Measurements from ENCODE around the gene NR1H3.

The NR1H3 gene

DNA sequence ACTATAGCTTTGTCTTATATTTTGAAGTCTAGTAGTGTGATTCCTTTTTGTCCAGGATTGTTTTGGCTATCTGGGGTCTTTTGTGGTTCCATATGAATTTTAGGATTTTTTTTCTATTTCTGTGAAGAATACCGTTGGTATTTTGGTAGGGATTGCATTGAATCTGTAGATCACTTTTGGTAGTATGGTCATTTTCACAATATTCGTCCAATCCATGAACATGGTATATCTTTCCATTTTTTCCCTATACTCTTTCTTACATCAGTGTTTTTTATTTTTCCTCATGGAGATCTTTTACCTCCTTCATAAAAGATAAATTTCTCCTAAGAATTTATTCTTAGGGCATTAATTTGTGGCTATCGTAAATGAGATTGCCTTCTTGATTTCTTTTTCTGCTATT is 41.3 kb downstream of the NR1H3 start:
- TF ChIP-seq TCF12 (IDR thresholded peaks at IDR 0.05; ENCODE audit: low read depth) (no peak), NFIC (IDR thresholded peaks at IDR 0.05) (no peak), FOXM1 (IDR thresholded peaks at IDR 0.05; ENCODE audit: borderline replicate concordance, low read depth) (no peak), TAF1 (IDR thresholded peaks at IDR 0.05; ENCODE audit: low read depth) (no peak), EP300 (IDR thresholded peaks at IDR 0.05; ENCODE audit: borderline replicate concordance) (no peak), RAD21 (IDR thresholded peaks at IDR 0.05; ENCODE audit: low read depth) (no peak), CREB1 (IDR thresholded peaks at IDR 0.05; ENCODE audit: low read depth) (no peak), YY1 (IDR thresholded peaks at IDR 0.05; ENCODE audit: low read depth) (no peak), EGR1 (IDR thresholded peaks at IDR 0.05) (no peak), CEBPB (IDR thresholded peaks at IDR 0.05) (no peak)
- TF ChIP-seq, protein P1, sequence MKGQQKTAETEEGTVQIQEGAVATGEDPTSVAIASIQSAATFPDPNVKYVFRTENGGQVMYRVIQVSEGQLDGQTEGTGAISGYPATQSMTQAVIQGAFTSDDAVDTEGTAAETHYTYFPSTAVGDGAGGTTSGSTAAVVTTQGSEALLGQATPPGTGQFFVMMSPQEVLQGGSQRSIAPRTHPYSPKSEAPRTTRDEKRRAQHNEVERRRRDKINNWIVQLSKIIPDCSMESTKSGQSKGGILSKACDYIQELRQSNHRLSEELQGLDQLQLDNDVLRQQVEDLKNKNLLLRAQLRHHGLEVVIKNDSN (IDR thresholded peaks at IDR 0.05) = no peak
- TF ChIP-seq, protein P2, sequence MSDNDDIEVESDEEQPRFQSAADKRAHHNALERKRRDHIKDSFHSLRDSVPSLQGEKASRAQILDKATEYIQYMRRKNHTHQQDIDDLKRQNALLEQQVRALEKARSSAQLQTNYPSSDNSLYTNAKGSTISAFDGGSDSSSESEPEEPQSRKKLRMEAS (IDR thresholded peaks at IDR 0.05) = no peak
- TF ChIP-seq, protein P3, sequence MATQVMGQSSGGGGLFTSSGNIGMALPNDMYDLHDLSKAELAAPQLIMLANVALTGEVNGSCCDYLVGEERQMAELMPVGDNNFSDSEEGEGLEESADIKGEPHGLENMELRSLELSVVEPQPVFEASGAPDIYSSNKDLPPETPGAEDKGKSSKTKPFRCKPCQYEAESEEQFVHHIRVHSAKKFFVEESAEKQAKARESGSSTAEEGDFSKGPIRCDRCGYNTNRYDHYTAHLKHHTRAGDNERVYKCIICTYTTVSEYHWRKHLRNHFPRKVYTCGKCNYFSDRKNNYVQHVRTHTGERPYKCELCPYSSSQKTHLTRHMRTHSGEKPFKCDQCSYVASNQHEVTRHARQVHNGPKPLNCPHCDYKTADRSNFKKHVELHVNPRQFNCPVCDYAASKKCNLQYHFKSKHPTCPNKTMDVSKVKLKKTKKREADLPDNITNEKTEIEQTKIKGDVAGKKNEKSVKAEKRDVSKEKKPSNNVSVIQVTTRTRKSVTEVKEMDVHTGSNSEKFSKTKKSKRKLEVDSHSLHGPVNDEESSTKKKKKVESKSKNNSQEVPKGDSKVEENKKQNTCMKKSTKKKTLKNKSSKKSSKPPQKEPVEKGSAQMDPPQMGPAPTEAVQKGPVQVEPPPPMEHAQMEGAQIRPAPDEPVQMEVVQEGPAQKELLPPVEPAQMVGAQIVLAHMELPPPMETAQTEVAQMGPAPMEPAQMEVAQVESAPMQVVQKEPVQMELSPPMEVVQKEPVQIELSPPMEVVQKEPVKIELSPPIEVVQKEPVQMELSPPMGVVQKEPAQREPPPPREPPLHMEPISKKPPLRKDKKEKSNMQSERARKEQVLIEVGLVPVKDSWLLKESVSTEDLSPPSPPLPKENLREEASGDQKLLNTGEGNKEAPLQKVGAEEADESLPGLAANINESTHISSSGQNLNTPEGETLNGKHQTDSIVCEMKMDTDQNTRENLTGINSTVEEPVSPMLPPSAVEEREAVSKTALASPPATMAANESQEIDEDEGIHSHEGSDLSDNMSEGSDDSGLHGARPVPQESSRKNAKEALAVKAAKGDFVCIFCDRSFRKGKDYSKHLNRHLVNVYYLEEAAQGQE (IDR thresholded peaks at IDR 0.05; ENCODE audit: low read depth) = no peak

DNA sequence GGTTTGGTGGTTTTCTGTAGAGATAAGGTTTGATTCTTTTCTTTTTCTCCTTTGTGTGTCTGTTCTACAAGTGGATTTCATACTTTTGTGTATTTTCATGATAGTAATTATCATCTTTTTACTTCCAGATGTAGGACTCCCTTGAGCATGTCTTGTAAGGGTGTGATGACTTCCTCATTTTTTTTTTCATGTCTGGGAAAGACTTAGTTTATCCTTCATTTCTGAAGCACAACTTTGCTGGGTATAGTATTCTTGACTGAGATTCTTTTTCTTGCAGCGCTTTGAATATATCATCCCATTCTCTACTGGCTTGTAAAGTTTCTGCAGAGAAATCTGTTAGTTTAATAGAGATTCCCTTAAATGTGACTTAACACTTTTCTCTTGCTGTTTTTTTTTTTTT is 45.1 kb downstream of the NR1H3 start:
- TF ChIP-seq CREB1 (IDR thresholded peaks at IDR 0.05; ENCODE audit: low read depth) (no peak), TAF1 (IDR thresholded peaks at IDR 0.05; ENCODE audit: low read depth) (no peak), EP300 (IDR thresholded peaks at IDR 0.05; ENCODE audit: borderline replicate concordance) (no peak), TCF12 (IDR thresholded peaks at IDR 0.05; ENCODE audit: low read depth) (no peak), EGR1 (IDR thresholded peaks at IDR 0.05) (no peak), ZBTB7A (IDR thresholded peaks at IDR 0.05; ENCODE audit: low read depth) (no peak), TEAD4 (IDR thresholded peaks at IDR 0.05) (no peak), NFIC (IDR thresholded peaks at IDR 0.05) (no peak), CEBPB (IDR thresholded peaks at IDR 0.05) (no peak)
- TF ChIP-seq, protein P1 (IDR thresholded peaks at IDR 0.05) = no peak
- TF ChIP-seq, protein P2 (IDR thresholded peaks at IDR 0.05) = no peak

DNA sequence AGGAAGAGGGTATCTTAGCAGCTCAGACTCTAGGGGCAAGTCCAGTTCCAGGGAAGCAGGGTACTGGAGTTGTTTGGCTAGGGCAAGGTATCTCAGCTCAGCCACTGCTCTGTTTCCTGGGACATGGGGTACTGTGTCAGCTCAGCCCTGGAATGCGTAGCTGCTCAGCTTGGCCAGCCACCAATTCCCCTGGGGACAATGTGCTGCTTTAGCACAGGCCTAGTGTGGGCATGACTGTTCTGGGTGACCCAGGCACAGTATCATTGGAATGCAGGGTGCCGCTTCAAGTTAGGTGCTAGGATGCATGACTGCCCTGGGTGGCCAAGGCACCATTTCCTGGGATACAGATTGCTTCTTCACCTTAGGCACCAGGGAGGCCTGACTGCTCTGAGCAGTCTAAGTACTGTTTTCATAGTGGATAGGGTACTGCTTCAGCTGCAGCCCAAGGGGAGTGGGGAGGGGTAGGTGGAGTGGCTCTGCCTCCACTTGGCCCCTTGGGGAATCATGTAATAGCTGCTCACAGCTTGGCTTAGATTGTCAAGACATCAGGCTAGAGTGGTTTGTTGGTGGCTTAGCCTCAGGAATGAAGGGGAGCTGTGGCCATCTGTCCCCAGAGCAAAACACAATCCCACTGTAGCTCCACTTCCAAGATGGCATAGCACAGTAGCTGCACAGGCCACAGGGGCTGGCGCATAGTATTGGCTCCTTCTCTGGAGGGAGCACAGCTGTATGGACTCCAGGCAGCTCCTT is 48.1 kb downstream of the NR1H3 start:
- no peak for TF ChIP-seq EP300 (IDR thresholded peaks at IDR 0.05; ENCODE audit: borderline replicate concordance)
- TF ChIP-seq, protein P3 (IDR thresholded peaks at IDR 0.05; ENCODE audit: low read depth) = no peak
- no peak for TF ChIP-seq TEAD4 (IDR thresholded peaks at IDR 0.05)
- TF ChIP-seq CREB1 (IDR thresholded peaks at IDR 0.05; ENCODE audit: low read depth) = no peak
- no peak for TF ChIP-seq FOXM1 (IDR thresholded peaks at IDR 0.05; ENCODE audit: borderline replicate concordance, low read depth)
- TF ChIP-seq TCF12 (IDR thresholded peaks at IDR 0.05; ENCODE audit: low read depth) = no peak
- no peak for TF ChIP-seq YY1 (IDR thresholded peaks at IDR 0.05; ENCODE audit: low read depth)
- TF ChIP-seq TAF1 (IDR thresholded peaks at IDR 0.05; ENCODE audit: low read depth) = no peak
- TF ChIP-seq EGR1 (IDR thresholded peaks at IDR 0.05) = no peak
- TF ChIP-seq CEBPB (IDR thresholded peaks at IDR 0.05) = no peak
- TF ChIP-seq RAD21 (IDR thresholded peaks at IDR 0.05; ENCODE audit: low read depth) = no peak
- TF ChIP-seq NFIC (IDR thresholded peaks at IDR 0.05) = no peak
- no peak for TF ChIP-seq ZBTB7A (IDR thresholded peaks at IDR 0.05; ENCODE audit: low read depth)
- TF ChIP-seq, protein P2 (IDR thresholded peaks at IDR 0.05) = no peak
- TF ChIP-seq, protein P1 (IDR thresholded peaks at IDR 0.05) = no peak

DNA sequence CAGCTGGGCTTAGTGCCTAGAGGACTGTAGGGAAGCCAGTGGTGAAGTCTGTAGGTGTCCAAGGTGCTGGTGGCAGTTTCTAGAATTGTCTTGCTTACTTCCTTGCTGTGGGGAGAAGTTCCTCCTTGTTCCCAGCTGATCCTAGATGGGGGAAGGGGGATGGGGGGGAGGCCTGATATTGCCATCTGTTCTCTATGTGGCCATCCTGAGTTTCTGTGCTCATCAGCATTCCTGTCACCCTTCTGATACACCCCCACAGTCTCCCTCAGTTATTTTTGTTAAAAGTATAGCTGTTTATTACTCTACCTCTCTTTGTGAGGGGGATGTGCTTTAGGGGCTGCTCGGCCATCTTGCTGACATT is 48.7 kb downstream of the NR1H3 start:
- no peak for TF ChIP-seq TEAD4 (IDR thresholded peaks at IDR 0.05)
- TF ChIP-seq, protein P2 (IDR thresholded peaks at IDR 0.05) = no peak
- TF ChIP-seq, protein P1 (IDR thresholded peaks at IDR 0.05) = no peak
- TF ChIP-seq ZBTB7A (IDR thresholded peaks at IDR 0.05; ENCODE audit: low read depth) = no peak
- TF ChIP-seq, protein P3 (IDR thresholded peaks at IDR 0.05; ENCODE audit: low read depth) = no peak
- TF ChIP-seq NFIC (IDR thresholded peaks at IDR 0.05) = no peak
- TF ChIP-seq TAF1 (IDR thresholded peaks at IDR 0.05; ENCODE audit: low read depth) = no peak
- no peak for TF ChIP-seq RAD21 (IDR thresholded peaks at IDR 0.05; ENCODE audit: low read depth)
- TF ChIP-seq FOXM1 (IDR thresholded peaks at IDR 0.05; ENCODE audit: borderline replicate concordance, low read depth) = no peak
- TF ChIP-seq CEBPB (IDR thresholded peaks at IDR 0.05) = no peak
- TF ChIP-seq TCF12 (IDR thresholded peaks at IDR 0.05; ENCODE audit: low read depth) = no peak
- no peak for TF ChIP-seq EP300 (IDR thresholded peaks at IDR 0.05; ENCODE audit: borderline replicate concordance)
- no peak for TF ChIP-seq EGR1 (IDR thresholded peaks at IDR 0.05)
- no peak for TF ChIP-seq CREB1 (IDR thresholded peaks at IDR 0.05; ENCODE audit: low read depth)
- no peak for TF ChIP-seq YY1 (IDR thresholded peaks at IDR 0.05; ENCODE audit: low read depth)
